Endothelial cell of umbilical vein (primary cell): Measurements from ENCODE around the gene GPR183. TPM values are rescaled to one million over a fixed set of nuclear protein-coding genes. Genes with fewer than 3 reads are reported as not detected.

Experiments
- BruUV-seq: library from RNA; stranded (reverse); fragments of 400-500 nt; replicated peaks from 2 replicates; lab custom pipeline; 2021; lab: Mats Ljungman, UMichigan
- CTCF ChIA-PET: fragments of 300-600, 350-600 bp; sonication (Branson Sonifier 250); formaldehyde crosslinking; loops from one replicate; lab custom pipeline; 2021; ENCODE audit warnings: antibody characterized with exemption, inconsistent platforms; lab: Charles Lee
- POLR2A ChIA-PET: fragments of 300-600, 350-600 bp; sonication (Branson Sonifier 250); formaldehyde crosslinking; loops from one replicate; lab custom pipeline; 2021; ENCODE audit warnings: antibody characterized with exemption, inconsistent platforms; lab: Charles Lee
- DNase-seq: peaks from one replicate; pipeline ENCODE4 v3.0.0-alpha.2; 2011; ENCODE audit warnings: low read depth, low spot score
- FAIRE-seq: peaks from 2 replicates; lab custom pipeline; 2011; peaks lifted over from hg19 to GRCh38; lab: Jason Lieb, UNC
- H2AFZ ChIP-seq: 2 replicates; pipeline ENCODE4 v1.6.0; 2012; ENCODE audit warnings: low read depth, low read length, control low read depth, inconsistent platforms
- H3K27ac ChIP-seq: 2 replicates; pipeline ENCODE4 v1.5.1; 2011; ENCODE audit warnings: low read depth, mild to moderate bottlenecking, control low read depth, low read length, moderate library complexity; ENCODE audit not compliant: insufficient read depth
- H3K27me3 ChIP-seq, 2 experiments: 2 replicates each; pipeline versions ENCODE4 v1.6.0 to v1.6.1; 2011; ENCODE audit warnings: low read length in 2 of 2, mixed read lengths in 1 of 2; ENCODE audit not compliant: control insufficient read depth in 2 of 2, insufficient read depth in 2 of 2
- H3K36me3 ChIP-seq, 2 experiments: 2 replicates in 1 of 2; 3 replicates in 1 of 2; pipeline ENCODE4 v1.5.1; 2011; ENCODE audit warnings: low read length in 2 of 2, mild to moderate bottlenecking in 1 of 2, moderate library complexity in 1 of 2; ENCODE audit not compliant: control insufficient read depth in 2 of 2, insufficient read depth in 2 of 2; ENCODE audit errors: extremely low read depth in 1 of 2
- H3K4me1 ChIP-seq: 3 replicates; pipeline ENCODE4 v1.5.1; 2011; ENCODE audit warnings: mild to moderate bottlenecking, low read length; ENCODE audit not compliant: control insufficient read depth, insufficient read depth; ENCODE audit errors: extremely low read depth
- H3K4me2 ChIP-seq: 2 replicates; pipeline ENCODE4 v1.6.1; 2011; ENCODE audit warnings: low read length, control low read depth, mixed read lengths; ENCODE audit not compliant: insufficient read depth
- H3K4me3 ChIP-seq, 3 experiments: fragments of 200-600 bp in 1 of 3; sonication (generic), shearing (Covaris generic) in 1 of 3; replicated peaks in 1 of 3; 2 replicates each; pipeline ENCODE4 v1.5.1; 2011 to 2016; ENCODE audit warnings: control low read depth in 3 of 3, low read length in 3 of 3, mild to moderate bottlenecking in 2 of 3, inconsistent platforms in 1 of 3, low read depth in 1 of 3, moderate library complexity in 1 of 3; ENCODE audit not compliant: insufficient read depth in 1 of 3
- H3K79me2 ChIP-seq: 2 replicates; pipeline ENCODE4 v1.6.0; 2012; ENCODE audit warnings: low read length, inconsistent platforms; ENCODE audit not compliant: control insufficient read depth, insufficient read depth
- H3K9ac ChIP-seq: replicated peaks from 2 replicates; pipeline ENCODE3; 2011; ENCODE audit warnings: low read length, control low read depth; ENCODE audit not compliant: insufficient read depth; ENCODE audit errors: extremely low read depth
- H3K9me1 ChIP-seq: replicated peaks from 3 replicates; pipeline ENCODE4 v1.6.0; 2011; ENCODE audit warnings: mild to moderate bottlenecking, low read length; ENCODE audit not compliant: control insufficient read depth, insufficient read depth; ENCODE audit errors: extremely low read depth
- H3K9me3 ChIP-seq: replicated peaks from 2 replicates; pipeline ENCODE4 v1.5.1; 2012; ENCODE audit warnings: low read length, inconsistent platforms; ENCODE audit not compliant: control insufficient read depth, insufficient read depth
- H4K20me1 ChIP-seq: replicated peaks from 2 replicates; pipeline ENCODE3; 2011; ENCODE audit warnings: mild to moderate bottlenecking, low read length; ENCODE audit not compliant: control insufficient read depth, insufficient read depth; ENCODE audit errors: extremely low read depth
- EZH2 ChIP-seq: IDR thresholded peaks from 2 replicates; pipeline ENCODE4 v1.6.1; 2012; ENCODE audit warnings: borderline replicate concordance, low read depth, mild to moderate bottlenecking, moderate library complexity, low read length, inconsistent platforms; ENCODE audit not compliant: severe bottlenecking
- FOS ChIP-seq: IDR thresholded peaks from 2 replicates; pipeline ENCODE4 v1.6.1; 2011; ENCODE audit warnings: mild to moderate bottlenecking, low read length, moderate library complexity, borderline replicate concordance; ENCODE audit not compliant: insufficient read depth
- GATA2 ChIP-seq: IDR thresholded peaks from 2 replicates; pipeline ENCODE4 v1.7.0; 2011; ENCODE audit warnings: low read depth, mild to moderate bottlenecking, moderate library complexity, mixed read lengths, low read length; ENCODE audit not compliant: insufficient read length, insufficient read depth
- JUN ChIP-seq: IDR thresholded peaks from 2 replicates; pipeline ENCODE4 v1.6.1; 2011; ENCODE audit warnings: borderline replicate concordance, low read depth; ENCODE audit not compliant: insufficient read length, insufficient read depth
- MYC ChIP-seq: IDR thresholded peaks from one replicate; pipeline ENCODE4 v1.6.1; 2011; ENCODE audit warnings: mild to moderate bottlenecking, low read depth, low read length
- POLR2A ChIP-seq: IDR thresholded peaks from 2 replicates; pipeline ENCODE4 v1.6.1; 2012; ENCODE audit warnings: low read depth, mild to moderate bottlenecking, control low read depth, low read length
- POLR2AphosphoS5 ChIP-seq: IDR thresholded peaks from 2 replicates; pipeline ENCODE4 v1.6.1; 2012; ENCODE audit warnings: low read depth, mild to moderate bottlenecking, control low read depth, low read length, moderate library complexity; ENCODE audit not compliant: insufficient read depth
- dilution Hi-C: fragments of 300-500 bp; cut with MboI; formaldehyde crosslinking; loops from one replicate; pipeline ENCODE4 v1.15.0; 2019; ENCODE audit warnings: low sequenced_read_pairs; ENCODE audit not compliant: extremely low pct_ligation_motif_present
- intact Hi-C: fragments of 100-400 bp; cut with micrococcal nuclease; formaldehyde crosslinking; loops from one replicate; pipeline ENCODE4 v1.10.0; 2022
- polyA plus RNA-seq, 4 experiments: library from polyadenylated mRNA; depleted of rRNA in 3 of 4; stranded (reverse) in 3 of 4; unstranded in 1 of 4; fragments of >200 nt; gene quantifications; 2 replicates each; pipeline versions ENCODE4 v1.2.1 to v1.2.3, GENCODE V29; 2011 to 2012; ENCODE audit warnings: missing spikeins in 1 of 4
- total RNA-seq: library from RNA; stranded (reverse); gene quantifications from 2 replicates; pipeline ENCODE4 v1.2.3, GENCODE V29; 2021
- TF ChIP-seq, protein P1 (sequence below): IDR thresholded peaks from 2 replicates; pipeline ENCODE4 v1.6.1; 2011; ENCODE audit not compliant: insufficient read depth, insufficient read length
- TF ChIP-seq, protein P2 (sequence below), 2 donors: IDR thresholded peaks; 1 replicate in 1 of 2; 2 replicates in 1 of 2; pipeline ENCODE4 v1.5.1; 2011; ENCODE audit warnings: low read length in 2 of 2, mild to moderate bottlenecking in 2 of 2, moderate library complexity in 2 of 2, control low read depth in 1 of 2, inconsistent platforms in 1 of 2, low read depth in 1 of 2; ENCODE audit not compliant: insufficient read depth in 1 of 2; ENCODE audit errors: extremely low read depth in 1 of 2

GPR183 gene
- total and polyA plus RNA-seq, 2 donors (not counting 3 experiments of a cell fraction or from before 2014, with no cell fraction given): 0.23 TPM; not detected in 1

DNA sequence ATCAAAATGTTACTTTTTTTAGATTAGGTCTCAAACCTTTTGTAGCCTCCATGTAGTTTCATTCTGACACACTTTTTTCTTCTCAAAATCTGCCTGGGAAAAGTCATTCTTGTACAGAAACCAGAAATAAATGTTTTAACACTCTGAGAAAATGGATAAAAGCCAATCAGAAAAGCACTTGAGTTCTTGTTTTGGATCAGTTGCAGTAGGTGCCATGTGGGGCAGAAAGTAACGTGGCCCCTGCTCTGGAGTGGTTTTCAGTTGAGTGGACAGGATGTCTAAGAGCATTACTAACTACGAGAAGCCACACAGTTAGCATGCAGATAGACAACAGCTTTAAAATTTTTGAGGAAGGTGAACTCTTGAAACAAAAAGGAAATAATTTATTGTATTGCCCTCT lies 19.1 kb downstream of the GPR183 start:
- POLR2A ChIA-PET: no interaction called here
- Histone ChIP-seq H3K4me1 (no peaks in the 10 kb centered on the region), H3K79me2 (no peaks in the 10 kb centered on the region), H3K27ac (no peak overlapping the region), H3K9me3 (no peaks in the 10 kb centered on the region), H3K9ac (no peak overlapping the region), H3K36me3 (no peaks in the 10 kb centered on the region), H3K4me2 (no peak overlapping the region), H3K4me3 (no peak overlapping the region), H3K9me1 (no peaks in the 10 kb centered on the region), H3K27me3 (no peaks in the 10 kb centered on the region), H4K20me1 (no peaks in the 10 kb centered on the region), H2AFZ (no peak overlapping the region)
- no TSS peak for BruUV-seq
- intact Hi-C loops: no loop called here
- CTCF ChIA-PET: interaction anchor here (1.5 to 1.6 kb wide), 2 partner anchors 112 to 149 kb away, joined by 4 read pairs; no protein-coding TSS in a partner anchor
- no peak for DNase-seq
- FAIRE-seq: no peak
- TF ChIP-seq, protein P1, sequence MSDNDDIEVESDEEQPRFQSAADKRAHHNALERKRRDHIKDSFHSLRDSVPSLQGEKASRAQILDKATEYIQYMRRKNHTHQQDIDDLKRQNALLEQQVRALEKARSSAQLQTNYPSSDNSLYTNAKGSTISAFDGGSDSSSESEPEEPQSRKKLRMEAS: no peak
- TF ChIP-seq MYC (no peak), JUN (no peak), POLR2A (no peak), FOS (no peak), EZH2 (no peak), GATA2 (no peak), POLR2AphosphoS5 (no peak)
- TF ChIP-seq, protein P2, sequence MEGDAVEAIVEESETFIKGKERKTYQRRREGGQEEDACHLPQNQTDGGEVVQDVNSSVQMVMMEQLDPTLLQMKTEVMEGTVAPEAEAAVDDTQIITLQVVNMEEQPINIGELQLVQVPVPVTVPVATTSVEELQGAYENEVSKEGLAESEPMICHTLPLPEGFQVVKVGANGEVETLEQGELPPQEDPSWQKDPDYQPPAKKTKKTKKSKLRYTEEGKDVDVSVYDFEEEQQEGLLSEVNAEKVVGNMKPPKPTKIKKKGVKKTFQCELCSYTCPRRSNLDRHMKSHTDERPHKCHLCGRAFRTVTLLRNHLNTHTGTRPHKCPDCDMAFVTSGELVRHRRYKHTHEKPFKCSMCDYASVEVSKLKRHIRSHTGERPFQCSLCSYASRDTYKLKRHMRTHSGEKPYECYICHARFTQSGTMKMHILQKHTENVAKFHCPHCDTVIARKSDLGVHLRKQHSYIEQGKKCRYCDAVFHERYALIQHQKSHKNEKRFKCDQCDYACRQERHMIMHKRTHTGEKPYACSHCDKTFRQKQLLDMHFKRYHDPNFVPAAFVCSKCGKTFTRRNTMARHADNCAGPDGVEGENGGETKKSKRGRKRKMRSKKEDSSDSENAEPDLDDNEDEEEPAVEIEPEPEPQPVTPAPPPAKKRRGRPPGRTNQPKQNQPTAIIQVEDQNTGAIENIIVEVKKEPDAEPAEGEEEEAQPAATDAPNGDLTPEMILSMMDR (IDR thresholded peaks at IDR 0.05; ENCODE audit: extremely low read depth in 1 of 2, insufficient read depth in 1 of 2, low read depth in 1 of 2, low read length in 2 of 2): no peak
- dilution Hi-C loops: no loop called here
